ENCODE data around the gene IQSEC1. TPM values are rescaled to one million over a fixed set of nuclear protein-coding genes. Genes with fewer than 3 reads are reported as not detected.

IQSEC1 gene
- total RNA-seq, 1 donor from 2014 or later: 27.1 TPM

GRCh38 chr3:12963231-12963896 lies 109.9 kb downstream of the IQSEC1 start:
- Histone ChIP-seq H3K4me3 (ENCODE audit: low read length in 3 of 3) (no peak overlapping the region), H3K9ac (ENCODE audit: low read depth in 1 of 3, low read length in 3 of 3) (no peak overlapping the region), H3K27me3 (ENCODE audit: control insufficient read depth in 3 of 3, insufficient read depth in 3 of 3, low read length in 3 of 3) (no peaks in the 10 kb centered on the region), H3K9me3 (ENCODE audit: control insufficient read depth in 3 of 3, low read length in 3 of 3) (no peaks in the 10 kb centered on the region), H3K36me3 (ENCODE audit: control insufficient read depth in 3 of 3, insufficient read depth in 3 of 3, low read length in 3 of 3) (peaks cover 0 to 2% (median 2%) of the 10 kb centered on the region in 3 donors), H3K4me1 (ENCODE audit: control insufficient read depth in 3 of 3, insufficient read depth in 3 of 3, low read length in 3 of 3) (peaks cover 91 to 95% (median 94%) of the 10 kb centered on the region in 3 donors), H3K27ac (ENCODE audit: low read depth, low read length) (no peak overlapping the region)

- Histone ChIP-seq H3K36me3 (ENCODE audit: control insufficient read depth in 3 of 3, insufficient read depth in 3 of 3, low read length in 3 of 3) (peaks cover 0 to 2% (median 2%) of the 10 kb centered on the region in 3 donors), H3K9ac (ENCODE audit: low read depth in 1 of 3, low read length in 3 of 3) (peak overlapping the region in 2 of 3 donors; percentile 3 to 24), H3K27ac (ENCODE audit: low read depth, low read length) (no peak overlapping the region), H3K4me3 (ENCODE audit: low read length in 3 of 3) (no peak overlapping the region), H3K4me1 (ENCODE audit: control insufficient read depth in 3 of 3, insufficient read depth in 3 of 3, low read length in 3 of 3) (peaks cover 95 to 99% (median 97%) of the 10 kb centered on the region in 3 donors), H3K9me3 (ENCODE audit: control insufficient read depth in 3 of 3, low read length in 3 of 3) (no peaks in the 10 kb centered on the region), H3K27me3 (ENCODE audit: control insufficient read depth in 3 of 3, insufficient read depth in 3 of 3, low read length in 3 of 3) (no peaks in the 10 kb centered on the region)
These were observed 110.9 kb downstream of the IQSEC1 start for GRCh38 chr3:12962292-12962691.

GRCh38 chr3:12961697-12962036 lies 111.6 kb downstream of the IQSEC1 start:
- Histone ChIP-seq H3K9me3 (ENCODE audit: control insufficient read depth in 3 of 3, low read length in 3 of 3) (no peaks in the 10 kb centered on the region), H3K27me3 (ENCODE audit: control insufficient read depth in 3 of 3, insufficient read depth in 3 of 3, low read length in 3 of 3) (no peaks in the 10 kb centered on the region), H3K36me3 (ENCODE audit: control insufficient read depth in 3 of 3, insufficient read depth in 3 of 3, low read length in 3 of 3) (peaks cover 0 to 2% (median 2%) of the 10 kb centered on the region in 3 donors), H3K9ac (ENCODE audit: low read depth in 1 of 3, low read length in 3 of 3) (no peak overlapping the region), H3K4me1 (ENCODE audit: control insufficient read depth in 3 of 3, insufficient read depth in 3 of 3, low read length in 3 of 3) (peaks cover 98 to 100% (median 99%) of the 10 kb centered on the region in 3 donors), H3K27ac (ENCODE audit: low read depth, low read length) (no peak overlapping the region), H3K4me3 (ENCODE audit: low read length in 3 of 3) (no peak overlapping the region)

- Histone ChIP-seq H3K4me1 (ENCODE audit: control insufficient read depth in 3 of 3, insufficient read depth in 3 of 3, low read length in 3 of 3) (peaks cover 98 to 100% (median 99%) of the 10 kb centered on the region in 3 donors), H3K4me3 (ENCODE audit: low read length in 3 of 3) (no peak overlapping the region), H3K36me3 (ENCODE audit: control insufficient read depth in 3 of 3, insufficient read depth in 3 of 3, low read length in 3 of 3) (peaks cover 0 to 2% (median 2%) of the 10 kb centered on the region in 3 donors), H3K27me3 (ENCODE audit: control insufficient read depth in 3 of 3, insufficient read depth in 3 of 3, low read length in 3 of 3) (no peaks in the 10 kb centered on the region), H3K27ac (ENCODE audit: low read depth, low read length) (no peak overlapping the region), H3K9ac (ENCODE audit: low read depth in 1 of 3, low read length in 3 of 3) (peak overlapping the region in 1 of 3 donors; percentile 33), H3K9me3 (ENCODE audit: control insufficient read depth in 3 of 3, low read length in 3 of 3) (no peaks in the 10 kb centered on the region)
These were observed 112.1 kb downstream of the IQSEC1 start for GRCh38 chr3:12961007-12961696.

- H3K9ac ChIP-seq (ENCODE audit: low read depth in 1 of 3, low read length in 3 of 3): peak overlapping the region in 2 of 3 donors; percentile 33 to 40
- H3K4me1 ChIP-seq (ENCODE audit: control insufficient read depth in 3 of 3, insufficient read depth in 3 of 3, low read length in 3 of 3): peaks cover 99 to 100% (median 99%) of the 10 kb centered on the region in 3 donors
- H3K27me3 ChIP-seq (ENCODE audit: control insufficient read depth in 3 of 3, insufficient read depth in 3 of 3, low read length in 3 of 3): no peaks in the 10 kb centered on the region
- H3K4me3 ChIP-seq (ENCODE audit: low read length in 3 of 3): no peak overlapping the region
- H3K27ac ChIP-seq (ENCODE audit: low read depth, low read length): no peak overlapping the region
- H3K9me3 ChIP-seq (ENCODE audit: control insufficient read depth in 3 of 3, low read length in 3 of 3): no peaks in the 10 kb centered on the region
- H3K36me3 ChIP-seq (ENCODE audit: control insufficient read depth in 3 of 3, insufficient read depth in 3 of 3, low read length in 3 of 3): peaks cover 0 to 2% (median 2%) of the 10 kb centered on the region in 3 donors
These were observed 112.7 kb downstream of the IQSEC1 start for GRCh38 chr3:12960497-12960896.

- peak overlapping the region in 2 of 3 donors; percentile 38 to 52 for H3K4me3 ChIP-seq (ENCODE audit: low read length in 3 of 3)
- H3K27me3 ChIP-seq (ENCODE audit: control insufficient read depth in 3 of 3, insufficient read depth in 3 of 3, low read length in 3 of 3): no peaks in the 10 kb centered on the region
- peak overlapping the region in 1 of 3 donors; percentile 21 for H3K9ac ChIP-seq (ENCODE audit: low read depth in 1 of 3, low read length in 3 of 3)
- H3K36me3 ChIP-seq (ENCODE audit: control insufficient read depth in 3 of 3, insufficient read depth in 3 of 3, low read length in 3 of 3): peaks cover 0 to 2% (median 2%) of the 10 kb centered on the region in 3 donors
- H3K27ac ChIP-seq (ENCODE audit: low read depth, low read length): peak overlapping the region; percentile 42
- H3K4me1 ChIP-seq (ENCODE audit: control insufficient read depth in 3 of 3, insufficient read depth in 3 of 3, low read length in 3 of 3): peaks cover 98 to 100% (median 99%) of the 10 kb centered on the region in 3 donors
- H3K9me3 ChIP-seq (ENCODE audit: control insufficient read depth in 3 of 3, low read length in 3 of 3): no peaks in the 10 kb centered on the region
These were observed 113.3 kb downstream of the IQSEC1 start for GRCh38 chr3:12959838-12960378.

GRCh38 chr3:12959410-12959809 lies 113.8 kb downstream of the IQSEC1 start:
- peak overlapping the region; percentile 42 for H3K27ac ChIP-seq (ENCODE audit: low read depth, low read length)
- H3K36me3 ChIP-seq (ENCODE audit: control insufficient read depth in 3 of 3, insufficient read depth in 3 of 3, low read length in 3 of 3): peaks cover 0 to 2% (median 2%) of the 10 kb centered on the region in 3 donors
- peak overlapping the region in 2 of 3 donors; percentile 21 to 33 for H3K9ac ChIP-seq (ENCODE audit: low read depth in 1 of 3, low read length in 3 of 3)
- H3K9me3 ChIP-seq (ENCODE audit: control insufficient read depth in 3 of 3, low read length in 3 of 3): no peaks in the 10 kb centered on the region
- H3K4me1 ChIP-seq (ENCODE audit: control insufficient read depth in 3 of 3, insufficient read depth in 3 of 3, low read length in 3 of 3): peaks cover 98 to 100% (median 99%) of the 10 kb centered on the region in 3 donors
- H3K27me3 ChIP-seq (ENCODE audit: control insufficient read depth in 3 of 3, insufficient read depth in 3 of 3, low read length in 3 of 3): no peaks in the 10 kb centered on the region
- peak overlapping the region in 1 of 3 donors; percentile 13 for H3K4me3 ChIP-seq (ENCODE audit: low read length in 3 of 3)

GRCh38 chr3:12957824-12958792 lies 115.1 kb downstream of the IQSEC1 start:
- Histone ChIP-seq H3K4me1 (ENCODE audit: control insufficient read depth in 3 of 3, insufficient read depth in 3 of 3, low read length in 3 of 3) (peaks cover 97 to 100% (median 98%) of the 10 kb centered on the region in 3 donors), H3K9me3 (ENCODE audit: control insufficient read depth in 3 of 3, low read length in 3 of 3) (no peaks in the 10 kb centered on the region), H3K36me3 (ENCODE audit: control insufficient read depth in 3 of 3, insufficient read depth in 3 of 3, low read length in 3 of 3) (peaks cover 0 to 2% (median 2%) of the 10 kb centered on the region in 3 donors), H3K9ac (ENCODE audit: low read depth in 1 of 3, low read length in 3 of 3) (peak overlapping the region in 1 of 3 donors; percentile 27), H3K4me3 (ENCODE audit: low read length in 3 of 3) (peak overlapping the region in 1 of 3 donors; percentile 3), H3K27me3 (ENCODE audit: control insufficient read depth in 3 of 3, insufficient read depth in 3 of 3, low read length in 3 of 3) (no peaks in the 10 kb centered on the region), H3K27ac (ENCODE audit: low read depth, low read length) (peak overlapping the region; percentile 69)

- H3K4me3 ChIP-seq (ENCODE audit: low read length in 3 of 3): no peak overlapping the region
- H3K9ac ChIP-seq (ENCODE audit: low read depth in 1 of 3, low read length in 3 of 3): peak overlapping the region in 1 of 3 donors; percentile 47
- H3K27ac ChIP-seq (ENCODE audit: low read depth, low read length): peak overlapping the region; percentile 69
- peaks cover 95 to 100% (median 96%) of the 10 kb centered on the region in 3 donors for H3K4me1 ChIP-seq (ENCODE audit: control insufficient read depth in 3 of 3, insufficient read depth in 3 of 3, low read length in 3 of 3)
- H3K9me3 ChIP-seq (ENCODE audit: control insufficient read depth in 3 of 3, low read length in 3 of 3): no peaks in the 10 kb centered on the region
- H3K27me3 ChIP-seq (ENCODE audit: control insufficient read depth in 3 of 3, insufficient read depth in 3 of 3, low read length in 3 of 3): no peaks in the 10 kb centered on the region
- peaks cover 0 to 2% (median 0%) of the 10 kb centered on the region in 3 donors for H3K36me3 ChIP-seq (ENCODE audit: control insufficient read depth in 3 of 3, insufficient read depth in 3 of 3, low read length in 3 of 3)
These were observed 115.9 kb downstream of the IQSEC1 start for GRCh38 chr3:12957339-12957738.
